Astrocyte (in vitro differentiated cells and primary cell): ENCODE results near the gene NOP56.

Experiments
- CTCF ChIP-seq: IDR thresholded peaks from 2 replicates; pipeline ENCODE4 v1.5.1; 2011; ENCODE audit warnings: low read depth, mild to moderate bottlenecking, inconsistent platforms, low read length, moderate library complexity; ENCODE audit not compliant: insufficient read depth
- EZH2 ChIP-seq: IDR thresholded peaks from 2 replicates; pipeline ENCODE4 v1.6.1; 2012; ENCODE audit warnings: mild to moderate bottlenecking, low read length, inconsistent platforms; ENCODE audit not compliant: insufficient read depth

GRCh38 chr20:2606507-2607006, 45.9 kb upstream of the NOP56 start:
- TF ChIP-seq CTCF: no peak
- TF ChIP-seq EZH2: no peak
